Aorta (tissue), 5 donors: ENCODE measurements around the gene PHLDA3. TPM values are rescaled to one million over a fixed set of nuclear protein-coding genes. Genes with fewer than 3 reads are reported as not detected.

Source experiments
- ATAC-seq: fragments of 200-7000 bp; cut with Tn5 transposase; one replicate; pipeline ENCODE4 v1.9.1; 2022; ENCODE audit warnings: moderate library complexity; ENCODE audit not compliant: low FRiP score
- DNase-seq, 2 donors: peaks; one replicate each; pipeline ENCODE4 v3.0.0-alpha.2; 2020
- H3K27ac ChIP-seq, 2 donors: one replicate each; pipeline ENCODE4 v1.5.1; 2013; ENCODE audit warnings: low read length in 2 of 2, mild to moderate bottlenecking in 2 of 2, moderate library complexity in 2 of 2, control low read depth in 1 of 2, inconsistent platforms in 1 of 2, low read depth in 1 of 2
- H3K27me3 ChIP-seq, 2 donors: one replicate each; pipeline ENCODE4 v1.6.1; 2013; ENCODE audit warnings: control low read depth in 1 of 2, low read length in 1 of 2, mild to moderate bottlenecking in 1 of 2, moderate library complexity in 1 of 2; ENCODE audit not compliant: insufficient read depth in 2 of 2, control insufficient read depth in 1 of 2
- H3K36me3 ChIP-seq, 2 donors: one replicate each; pipeline ENCODE4 v1.6.1; 2013; ENCODE audit warnings: control low read depth in 1 of 2, low read length in 1 of 2, mild to moderate bottlenecking in 1 of 2; ENCODE audit not compliant: insufficient read depth in 2 of 2, control insufficient read depth in 1 of 2
- H3K4me1 ChIP-seq, 2 donors: one replicate each; pipeline ENCODE4 v1.6.1; 2013; ENCODE audit warnings: low read length in 2 of 2, control low read depth in 1 of 2, mild to moderate bottlenecking in 1 of 2, moderate library complexity in 1 of 2; ENCODE audit not compliant: insufficient read depth in 2 of 2, control insufficient read depth in 1 of 2
- H3K4me3 ChIP-seq, 2 donors: one replicate each; pipeline ENCODE4 v1.5.1; 2013; ENCODE audit warnings: low read length in 2 of 2, control low read depth in 1 of 2, mild to moderate bottlenecking in 1 of 2
- H3K9me3 ChIP-seq: one replicate; pipeline ENCODE4 v1.6.1; 2013; ENCODE audit warnings: mild to moderate bottlenecking, low read length; ENCODE audit not compliant: control insufficient read depth
- WGBS, 2 donors: extraction: QIAGEN DNeasy Blood & Tissue Kit; methylation state at CpG; one replicate each; pipeline ENCODE4 v1.1.7; 2013; 5-methylcytosine and 5-hydroxymethylcytosine counted together
- intact Hi-C, 2 donors: fragments of 100-400 bp; cut with DNase I; formaldehyde crosslinking; loops; one replicate each; pipeline versions ENCODE4 v1.14.2 to v1.15.0; 2022
- polyA plus RNA-seq, 2 donors: library from polyadenylated mRNA; stranded (reverse); fragments of 200-250 nt; gene quantifications; one replicate each; pipeline ENCODE4 v1.2.3, GENCODE V29; 2013
- total RNA-seq, 2 donors: library from RNA; stranded (reverse); fragmentation: NEBNext Ultra II Directional; extraction: Animal tissue kit (Norgen Biotek cat#: 25700); gene quantifications; one replicate each; pipeline ENCODE4 v1.2.1, GENCODE V29; 2021
- donor health status: healthy with polysubstance abuse.
- donor health status: Bipolar disorder and iron deficiency.
- donor health status: DM: no; HTN: no; CAD: no.
- donor health status: DM: no; HTN: no; CAD: no.
- donor health status: DM: yes; HTN: yes; CAD: no.

Gene PHLDA3
- total and polyA plus RNA-seq, 4 donors, result 33.7 to 71.6 (median 56.1) TPM

GRCh38 chr1:201465698-201466290 is 3.2 kb downstream of the PHLDA3 start:
- ATAC-seq (no peak), DNase-seq (peak in 1 of 2 donors; percentile 57)
- intact Hi-C loops, result no loop called here
- 89 to 90% methylated on average over 9 of the region's 9 CpGs for WGBS, 2 donors
- no peak overlapping the region for H3K4me3 ChIP-seq
- no peaks in the 10 kb centered on the region for H3K27me3 ChIP-seq
- H3K36me3 ChIP-seq, result peaks cover 0 to 5% of the 10 kb centered on the region in 2 donors
- no peak overlapping the region for H3K27ac ChIP-seq
- no peaks in the 10 kb centered on the region for H3K9me3 ChIP-seq
- H3K4me1 ChIP-seq, result no peaks in the 10 kb centered on the region

GRCh38 chr1:201463071-201463552 is 5.9 kb downstream of the PHLDA3 start:
- 88% methylated on average over 7 of the region's 7 CpGs for WGBS, 2 donors
- no peak for DNase-seq
- H3K27ac ChIP-seq, result peak overlapping the region; percentile 70 to 71
- intact Hi-C loops, result no loop called here
- peaks cover 0 to 5% of the 10 kb centered on the region in 2 donors for H3K36me3 ChIP-seq
- H3K4me1 ChIP-seq, result no peaks in the 10 kb centered on the region
- no peaks in the 10 kb centered on the region for H3K9me3 ChIP-seq
- H3K27me3 ChIP-seq, result no peaks in the 10 kb centered on the region
- H3K4me3 ChIP-seq, result no peak overlapping the region
- no peak for ATAC-seq

- Histone ChIP-seq H3K4me3 (no peak overlapping the region), H3K27ac (peak overlapping the region; percentile 83 to 100), H3K4me1 (no peaks in the 10 kb centered on the region), H3K9me3 (no peaks in the 10 kb centered on the region), H3K36me3 (peaks cover 0 to 5% of the 10 kb centered on the region in 2 donors), H3K27me3 (no peaks in the 10 kb centered on the region)
- intact Hi-C loops, result no loop called here
- ATAC-seq (peak; percentile 91), DNase-seq (peak; percentile 93)
- WGBS, 2 donors, result 36 to 37% methylated on average over 13 of the region's 13 CpGs
Measured at GRCh38 chr1:201461645-201462441, 7.1 kb downstream of the PHLDA3 start.

- Histone ChIP-seq H3K4me3 (no peak overlapping the region), H3K9me3 (no peaks in the 10 kb centered on the region), H3K4me1 (no peaks in the 10 kb centered on the region), H3K27me3 (no peaks in the 10 kb centered on the region), H3K36me3 (peaks cover 0 to 5% of the 10 kb centered on the region in 2 donors), H3K27ac (peak overlapping the region; percentile 83 to 100)
- DNase-seq (peak in 1 of 2 donors; percentile 68), ATAC-seq (peak; percentile 80)
- intact Hi-C loops, result no loop called here
- 38 to 45% methylated on average over 8 of the region's 8 CpGs for WGBS, 2 donors
Measured at GRCh38 chr1:201460814-201461644, 8.0 kb downstream of the PHLDA3 start.

- 94 to 98% methylated on average over 5 of the region's 5 CpGs for WGBS, 2 donors
- DNase-seq (no peak), ATAC-seq (no peak)
- intact Hi-C loops, result no loop called here
- Histone ChIP-seq H3K27ac (peak overlapping the region; percentile 46 to 89), H3K4me3 (no peak overlapping the region), H3K9me3 (no peaks in the 10 kb centered on the region), H3K27me3 (no peaks in the 10 kb centered on the region), H3K36me3 (no peaks in the 10 kb centered on the region), H3K4me1 (no peaks in the 10 kb centered on the region)
Measured at GRCh38 chr1:201459775-201460174, 9.2 kb downstream of the PHLDA3 start.

GRCh38 chr1:201459052-201459451 is 9.9 kb downstream of the PHLDA3 start:
- intact Hi-C loops, result no loop called here
- Histone ChIP-seq H3K27ac (no peak overlapping the region), H3K4me3 (no peak overlapping the region), H3K36me3 (no peaks in the 10 kb centered on the region), H3K4me1 (no peaks in the 10 kb centered on the region), H3K9me3 (no peaks in the 10 kb centered on the region), H3K27me3 (no peaks in the 10 kb centered on the region)
- no peak for ATAC-seq
- 92 to 97% methylated on average over 3 of the region's 3 CpGs for WGBS, 2 donors
- no peak for DNase-seq

- 71 to 94% methylated on average over 4 of the region's 4 CpGs for WGBS, 2 donors
- Histone ChIP-seq H3K9me3 (no peaks in the 10 kb centered on the region), H3K27me3 (no peaks in the 10 kb centered on the region), H3K4me3 (no peak overlapping the region), H3K36me3 (no peaks in the 10 kb centered on the region), H3K27ac (no peak overlapping the region), H3K4me1 (no peaks in the 10 kb centered on the region)
- intact Hi-C loops, result no loop called here
- DNase-seq (no peak), ATAC-seq (no peak)
Measured at GRCh38 chr1:201457508-201457960, 11.5 kb downstream of the PHLDA3 start.

- no peaks in the 10 kb centered on the region for H3K36me3 ChIP-seq
- ATAC-seq (peak; percentile 74), DNase-seq (peak; percentile 79 to 80)
- no peaks in the 10 kb centered on the region for H3K9me3 ChIP-seq
- intact Hi-C loops, result no loop called here
- peak overlapping the region in 1 of 2 donors; percentile 22 for H3K27ac ChIP-seq
- H3K4me3 ChIP-seq, result no peak overlapping the region
- WGBS, 2 donors, result 69 to 78% methylated on average over 11 of the region's 11 CpGs
- no peaks in the 10 kb centered on the region for H3K4me1 ChIP-seq
- H3K27me3 ChIP-seq, result no peaks in the 10 kb centered on the region
Measured at GRCh38 chr1:201456499-201457309, 12.3 kb downstream of the PHLDA3 start.
